ENCODE measurements around the gene COA3.

GRCh38 chr17:42781639-42782165 lies 16.8 kb downstream of the COA3 start:
- TF ChIP-seq CTCF (IDR thresholded peaks at IDR 0.05) (no peak), POLR2A (IDR thresholded peaks at IDR 0.05) (no peak), POLR2AphosphoS5 (IDR thresholded peaks at IDR 0.05; ENCODE audit: insufficient read depth in 1 of 2, low read depth in 1 of 2) (no peak)

Measured in vagina (tissue), 2 donors.